ENCODE results near the gene TUBGCP3. TPM values are rescaled to one million over a fixed set of nuclear protein-coding genes. Genes with fewer than 3 reads are reported as not detected.

Gene TUBGCP3
- total RNA-seq, 2 donors from 2014 or later: 31.0 to 32.9 TPM

- no peak overlapping the region for H3K4me3 ChIP-seq
- no peaks in the 10 kb centered on the region for H3K4me1 ChIP-seq (ENCODE audit: control insufficient read depth in 1 of 2, low read depth in 2 of 2)
- ATAC-seq (ENCODE audit: insufficient number of reproducible peaks, low FRiP score, low read depth): no peak
- DNase-seq (ENCODE audit: low spot score): no peak
- no peak overlapping the region for H3K27ac ChIP-seq
- H3K9me3 ChIP-seq: no peaks in the 10 kb centered on the region
- no peaks in the 10 kb centered on the region for H3K27me3 ChIP-seq (replicated peaks; ENCODE audit: insufficient read depth)
- no peaks in the 10 kb centered on the region for H3K36me3 ChIP-seq
- TF ChIP-seq CTCF (IDR thresholded peaks at IDR 0.05): no peak
Observed at GRCh38 chr13:112624602-112625430, 36.9 kb upstream of the TUBGCP3 start.

- no peak for TF ChIP-seq CTCF (IDR thresholded peaks at IDR 0.05)
- no peaks in the 10 kb centered on the region for H3K27me3 ChIP-seq (replicated peaks; ENCODE audit: insufficient read depth)
- no peak overlapping the region for H3K27ac ChIP-seq
- ATAC-seq (ENCODE audit: insufficient number of reproducible peaks, low FRiP score, low read depth) (no peak), DNase-seq (ENCODE audit: low spot score) (no peak)
- H3K4me3 ChIP-seq: no peak overlapping the region
- no peaks in the 10 kb centered on the region for H3K4me1 ChIP-seq (ENCODE audit: control insufficient read depth in 1 of 2, low read depth in 2 of 2)
- no peaks in the 10 kb centered on the region for H3K36me3 ChIP-seq
- no peaks in the 10 kb centered on the region for H3K9me3 ChIP-seq
Observed at GRCh38 chr13:112624040-112624439, 36.1 kb upstream of the TUBGCP3 start.

- Histone ChIP-seq H3K27me3 (replicated peaks; ENCODE audit: insufficient read depth) (no peaks in the 10 kb centered on the region), H3K4me3 (no peak overlapping the region), H3K36me3 (no peaks in the 10 kb centered on the region), H3K9me3 (no peaks in the 10 kb centered on the region), H3K4me1 (ENCODE audit: control insufficient read depth in 1 of 2, low read depth in 2 of 2) (no peaks in the 10 kb centered on the region), H3K27ac (no peak overlapping the region)
- TF ChIP-seq CTCF (IDR thresholded peaks at IDR 0.05): no peak
- no peak for ATAC-seq (ENCODE audit: insufficient number of reproducible peaks, low FRiP score, low read depth)
- DNase-seq (ENCODE audit: low spot score): no peak
Observed at GRCh38 chr13:112623051-112623711, 35.2 kb upstream of the TUBGCP3 start.

GRCh38 chr13:112622375-112622774, 34.4 kb upstream of the TUBGCP3 start:
- no peak overlapping the region for H3K4me3 ChIP-seq

More at GRCh38 chr13:112622375-112622774, 34.4 kb upstream of the TUBGCP3 start:
- no peak for DNase-seq (ENCODE audit: low spot score)
- Histone ChIP-seq H3K4me1 (ENCODE audit: control insufficient read depth in 1 of 2, low read depth in 2 of 2) (no peaks in the 10 kb centered on the region), H3K9me3 (no peaks in the 10 kb centered on the region), H3K27me3 (replicated peaks; ENCODE audit: insufficient read depth) (no peaks in the 10 kb centered on the region), H3K27ac (no peak overlapping the region), H3K36me3 (no peaks in the 10 kb centered on the region)
- TF ChIP-seq CTCF (IDR thresholded peaks at IDR 0.05): no peak
- ATAC-seq (ENCODE audit: insufficient number of reproducible peaks, low FRiP score, low read depth): no peak
